ENCODE data around the gene CLASP1. TPM values are rescaled to one million over a fixed set of nuclear protein-coding genes. Genes with fewer than 3 reads are reported as not detected.

The CLASP1 gene
- total RNA-seq, 1 donor from 2014 or later = 95.1 TPM

DNA sequence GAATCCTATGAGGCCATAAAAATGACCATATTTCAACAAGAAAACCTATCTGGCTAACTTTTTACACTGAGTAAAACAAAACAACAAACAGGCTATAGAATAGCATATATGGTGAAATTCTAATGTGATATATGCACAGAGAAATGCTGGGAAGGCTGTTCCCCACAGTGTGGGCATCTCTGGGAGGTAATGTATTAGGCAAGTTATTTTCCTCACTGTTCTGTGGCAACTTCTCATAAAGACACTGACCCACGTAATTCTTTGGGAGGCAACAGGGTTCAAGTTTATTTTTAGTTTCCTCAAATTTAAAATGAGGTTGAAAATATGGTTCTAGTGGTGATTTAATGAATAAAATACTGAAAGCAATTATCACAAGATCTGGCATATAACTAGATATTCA is 71.9 kb downstream of the CLASP1 start:
- TF ChIP-seq CTCF (IDR thresholded peaks at IDR 0.05; ENCODE audit: unreplicated experiment) = no peak

GRCh38 chr2:121576263-121576662 is 73.0 kb downstream of the CLASP1 start:
- H3K9me3 Mint-ChIP-seq (ENCODE audit: unreplicated experiment) = no peaks in the 10 kb centered on the region
- no peak for DNase-seq (ENCODE audit: low spot score)
- H3K4me3 Mint-ChIP-seq (ENCODE audit: unreplicated experiment) = no peak overlapping the region
- H3K27me3 Mint-ChIP-seq (ENCODE audit: unreplicated experiment) = peaks cover 3% of the 10 kb centered on the region
- no peaks in the 10 kb centered on the region for H3K36me3 Mint-ChIP-seq (ENCODE audit: low read depth, unreplicated experiment)
- no peak overlapping the region for H3K27ac Mint-ChIP-seq (ENCODE audit: unreplicated experiment)
- peaks cover 15% of the 10 kb centered on the region for H3K4me1 Mint-ChIP-seq (ENCODE audit: unreplicated experiment)
- TF ChIP-seq CTCF (IDR thresholded peaks at IDR 0.05; ENCODE audit: unreplicated experiment) = no peak

More for the DNA sequence above, 71.9 kb downstream of the CLASP1 start:
- no peak for DNase-seq (ENCODE audit: low spot score)
- Mint-ChIP-seq H3K4me1 (ENCODE audit: unreplicated experiment) (peaks cover 21% of the 10 kb centered on the region), H3K27ac (ENCODE audit: unreplicated experiment) (no peak overlapping the region), H3K36me3 (ENCODE audit: low read depth, unreplicated experiment) (peaks cover 4% of the 10 kb centered on the region), H3K27me3 (ENCODE audit: unreplicated experiment) (peaks cover 3% of the 10 kb centered on the region), H3K9me3 (ENCODE audit: unreplicated experiment) (no peaks in the 10 kb centered on the region), H3K4me3 (ENCODE audit: unreplicated experiment) (no peak overlapping the region)

DNA sequence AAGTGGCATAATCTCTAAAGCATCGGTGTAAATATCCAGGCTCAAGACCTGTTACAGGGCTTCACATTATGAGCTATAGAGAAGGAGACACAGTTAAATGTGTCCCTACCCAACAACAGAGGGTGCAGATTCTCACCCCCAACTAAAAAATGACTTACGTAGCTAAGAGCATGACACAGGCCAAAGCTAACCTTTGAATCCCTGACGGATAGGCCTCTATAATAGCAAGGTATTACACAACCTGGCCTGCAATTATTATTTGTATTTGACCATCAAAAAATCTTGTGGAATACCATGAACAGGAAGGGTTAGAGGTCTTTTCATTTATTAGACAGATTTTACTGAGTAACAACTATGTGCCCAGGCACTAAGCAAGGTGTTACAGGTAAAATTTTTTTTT is 73.5 kb downstream of the CLASP1 start:
- H3K4me3 Mint-ChIP-seq (ENCODE audit: unreplicated experiment) = no peak overlapping the region
- no peak overlapping the region for H3K27ac Mint-ChIP-seq (ENCODE audit: unreplicated experiment)
- H3K4me1 Mint-ChIP-seq (ENCODE audit: unreplicated experiment) = peaks cover 15% of the 10 kb centered on the region
- H3K9me3 Mint-ChIP-seq (ENCODE audit: unreplicated experiment) = no peaks in the 10 kb centered on the region
- no peaks in the 10 kb centered on the region for H3K36me3 Mint-ChIP-seq (ENCODE audit: low read depth, unreplicated experiment)
- no peak for DNase-seq (ENCODE audit: low spot score)
- peaks cover 1% of the 10 kb centered on the region for H3K27me3 Mint-ChIP-seq (ENCODE audit: unreplicated experiment)
- no peak for TF ChIP-seq CTCF (IDR thresholded peaks at IDR 0.05; ENCODE audit: unreplicated experiment)

GRCh38 chr2:121570667-121571055 is 78.6 kb downstream of the CLASP1 start:
- no peak for TF ChIP-seq CTCF (IDR thresholded peaks at IDR 0.05; ENCODE audit: unreplicated experiment)
- no peak for DNase-seq (ENCODE audit: low spot score)
- no peak overlapping the region for H3K27ac Mint-ChIP-seq (ENCODE audit: unreplicated experiment)
- H3K4me1 Mint-ChIP-seq (ENCODE audit: unreplicated experiment) = no peaks in the 10 kb centered on the region
- H3K4me3 Mint-ChIP-seq (ENCODE audit: unreplicated experiment) = no peak overlapping the region
- H3K9me3 Mint-ChIP-seq (ENCODE audit: unreplicated experiment) = no peaks in the 10 kb centered on the region
- H3K27me3 Mint-ChIP-seq (ENCODE audit: unreplicated experiment) = no peaks in the 10 kb centered on the region
- peaks cover 5% of the 10 kb centered on the region for H3K36me3 Mint-ChIP-seq (ENCODE audit: low read depth, unreplicated experiment)

DNA sequence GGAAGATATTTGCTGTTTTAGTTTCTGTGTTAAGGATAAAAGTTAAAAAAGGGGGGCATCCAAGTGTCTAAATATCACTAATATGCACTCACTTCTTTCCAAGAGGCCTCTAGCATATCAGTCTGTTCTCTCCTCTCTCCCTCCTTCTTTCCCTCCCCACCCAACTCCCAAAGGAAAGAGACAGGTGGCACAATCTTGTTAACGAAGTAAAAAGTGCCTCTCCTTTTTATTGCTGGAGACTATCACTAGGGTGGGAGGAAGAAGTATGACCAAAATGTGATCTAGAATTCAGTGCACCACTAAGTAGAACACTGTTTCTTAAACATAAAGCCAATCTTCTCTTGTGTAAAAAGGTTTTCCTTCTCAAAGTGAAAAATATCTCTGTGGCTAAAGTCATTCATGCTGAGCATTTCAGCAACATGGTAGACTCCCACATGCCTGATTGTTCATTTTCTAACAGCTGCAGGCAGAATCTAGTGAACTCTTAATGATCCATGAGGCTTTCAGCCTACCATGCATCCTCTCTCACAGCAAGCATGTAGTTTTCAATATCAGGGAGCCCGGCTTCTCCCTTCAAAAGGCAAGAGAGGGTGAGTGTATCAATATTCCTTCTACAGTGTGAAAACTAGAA is 79.1 kb downstream of the CLASP1 start:
- Mint-ChIP-seq H3K27ac (ENCODE audit: unreplicated experiment) (no peak overlapping the region), H3K36me3 (ENCODE audit: low read depth, unreplicated experiment) (peaks cover 6% of the 10 kb centered on the region), H3K4me1 (ENCODE audit: unreplicated experiment) (no peaks in the 10 kb centered on the region), H3K4me3 (ENCODE audit: unreplicated experiment) (no peak overlapping the region), H3K27me3 (ENCODE audit: unreplicated experiment) (no peaks in the 10 kb centered on the region), H3K9me3 (ENCODE audit: unreplicated experiment) (no peaks in the 10 kb centered on the region)
- DNase-seq (ENCODE audit: low spot score) = no peak
- TF ChIP-seq CTCF (IDR thresholded peaks at IDR 0.05; ENCODE audit: unreplicated experiment) = no peak
